SKM-1 treated with dmso at 0.1 percent for 144 hours (cell line): ENCODE results near the gene RPN2.

Experiments used
- DNase-seq: peaks from one replicate; lab custom pipeline; 2025; ENCODE audit not compliant: unreplicated experiment; lab: John Stamatoyannopoulos, UW

RPN2 gene

DNA sequence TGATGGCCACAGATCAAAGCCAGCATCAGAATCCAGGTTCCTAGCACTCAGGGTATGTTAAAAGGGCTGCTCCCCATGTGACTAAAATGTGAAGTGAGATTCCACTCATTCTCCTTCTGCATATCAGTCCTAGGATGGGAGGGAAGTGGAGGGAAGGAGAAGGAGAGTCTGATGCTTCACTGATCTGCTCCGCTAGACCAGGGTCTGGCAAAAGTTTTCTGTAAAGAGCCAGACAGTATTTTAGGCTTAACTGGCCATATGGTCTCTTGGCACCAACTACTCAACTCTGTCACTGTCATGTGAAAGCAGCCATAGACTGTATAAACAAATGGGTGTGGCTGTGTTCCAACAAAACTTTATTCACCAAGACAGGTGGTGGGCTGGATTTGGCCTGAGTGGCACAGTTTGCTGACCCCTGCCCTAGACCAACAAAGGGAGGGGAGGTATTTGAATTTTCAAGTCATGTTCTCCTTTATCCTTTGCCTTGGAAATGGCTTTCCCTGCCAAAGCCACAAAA, 59.9 kb downstream of the RPN2 start:
- no peak for DNase-seq

GRCh38 chr20:37240337-37241067, 61.4 kb downstream of the RPN2 start:
- DNase-seq: no peak

DNA sequence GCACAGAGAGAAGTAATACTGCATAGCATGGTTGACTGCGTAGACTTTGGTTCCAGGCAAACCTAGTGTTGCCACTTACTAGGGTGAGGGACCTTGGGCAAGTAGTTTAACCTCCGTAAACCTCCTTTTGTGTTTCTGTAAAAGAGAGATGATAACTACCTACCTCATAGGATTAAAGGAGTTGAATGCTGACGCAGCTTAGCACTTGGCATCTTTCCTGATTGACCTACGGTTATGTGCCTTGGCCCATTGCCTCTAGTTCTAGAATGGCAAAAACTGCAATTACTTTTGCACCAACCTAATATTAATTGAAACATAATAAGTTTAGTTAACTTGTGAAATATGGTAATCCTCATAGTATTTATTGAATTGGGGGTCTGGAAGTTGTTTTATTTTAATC, 63.4 kb downstream of the RPN2 start:
- DNase-seq: no peak

DNA sequence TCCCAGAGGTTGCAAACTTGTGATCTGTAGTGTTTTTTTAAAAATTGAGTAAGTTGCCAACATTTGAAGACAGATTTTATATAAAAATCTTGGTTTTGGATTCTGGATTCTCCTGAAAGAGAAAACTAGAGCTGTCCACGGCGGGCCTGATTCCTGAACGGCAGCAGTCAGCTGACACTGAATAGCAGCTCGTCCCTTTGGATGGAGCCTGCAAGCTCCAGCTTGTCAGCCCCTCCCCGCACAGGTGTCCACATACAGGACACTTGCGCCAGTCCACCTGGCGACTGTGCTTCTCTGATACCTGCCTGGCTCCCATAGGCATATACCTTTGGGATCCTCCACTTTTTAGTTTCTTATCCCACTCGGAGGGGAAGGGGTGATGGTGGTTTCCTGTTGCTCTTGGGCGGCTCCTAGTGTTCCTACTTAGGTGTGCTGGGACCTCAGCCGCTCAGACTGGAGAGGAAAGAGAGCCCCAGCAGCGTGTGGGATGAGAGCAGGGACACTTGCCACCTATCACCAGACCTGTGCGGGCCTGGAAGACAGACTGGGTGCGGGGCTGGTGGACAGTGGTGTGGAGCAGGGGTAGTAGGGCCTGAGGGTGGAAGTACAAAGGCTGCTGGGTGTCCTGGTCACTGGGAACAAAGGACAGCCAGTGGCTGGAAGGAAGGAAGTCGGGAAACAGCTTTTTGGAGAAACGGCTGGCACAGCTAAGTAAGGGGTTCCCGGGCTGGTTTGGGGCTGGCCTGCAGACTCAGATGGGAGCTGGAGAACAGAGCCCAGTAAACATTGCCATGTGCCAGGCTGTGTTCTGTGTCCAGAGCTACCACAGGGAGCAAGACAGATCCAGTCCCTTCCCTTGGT, 64.2 kb downstream of the RPN2 start:
- no peak for DNase-seq

- no peak for DNase-seq
These were observed 64.9 kb downstream of the RPN2 start for GRCh38 chr20:37243937-37244571.

- DNase-seq: no peak
These were observed 65.4 kb downstream of the RPN2 start for GRCh38 chr20:37244572-37244957.

DNA sequence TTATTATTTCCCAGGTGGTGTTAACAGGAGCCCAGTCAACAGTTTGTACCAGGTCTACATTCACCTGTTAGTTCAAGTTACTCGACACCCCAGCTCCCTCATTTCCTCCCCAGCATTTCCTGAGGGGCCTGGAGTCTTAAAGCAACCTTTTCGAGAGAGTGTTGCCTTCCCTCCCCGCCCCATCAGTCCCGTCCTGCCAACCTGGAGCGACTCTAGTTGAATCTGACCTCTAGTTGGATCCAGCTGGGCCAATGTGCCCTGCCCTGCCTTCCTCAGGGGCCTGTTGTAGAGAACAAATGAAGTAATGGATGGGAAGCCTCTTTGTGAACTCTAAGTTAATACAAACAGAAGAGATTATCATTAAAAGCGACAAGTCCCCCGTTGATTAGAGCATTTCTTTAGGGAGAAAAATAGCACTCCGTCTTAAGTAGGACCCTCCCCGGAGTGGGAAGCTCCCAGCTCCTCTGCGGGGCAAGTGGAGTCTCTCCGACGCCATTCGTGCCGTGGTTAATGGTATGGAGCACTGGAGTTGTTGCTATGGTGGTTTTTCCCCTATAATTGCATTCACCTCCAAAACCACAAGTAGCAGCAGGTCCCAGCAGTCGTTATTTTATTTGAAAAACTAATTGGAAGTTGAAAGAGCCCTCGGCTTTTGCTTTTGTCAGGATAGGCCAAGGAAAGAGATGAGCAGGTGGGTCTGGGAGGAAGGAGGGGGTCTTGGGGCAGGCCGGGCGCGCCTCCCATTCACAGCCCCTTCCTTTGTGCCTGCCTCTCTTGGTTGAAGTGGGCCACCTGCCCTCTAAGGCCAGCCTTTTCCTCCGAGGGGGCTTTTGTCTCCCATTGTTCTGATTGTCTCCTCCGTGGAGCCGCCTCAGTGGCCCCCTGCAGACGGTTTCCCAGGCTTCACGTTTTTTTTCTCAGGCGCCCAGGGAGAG, 66.4 kb downstream of the RPN2 start:
- no peak for DNase-seq

DNA sequence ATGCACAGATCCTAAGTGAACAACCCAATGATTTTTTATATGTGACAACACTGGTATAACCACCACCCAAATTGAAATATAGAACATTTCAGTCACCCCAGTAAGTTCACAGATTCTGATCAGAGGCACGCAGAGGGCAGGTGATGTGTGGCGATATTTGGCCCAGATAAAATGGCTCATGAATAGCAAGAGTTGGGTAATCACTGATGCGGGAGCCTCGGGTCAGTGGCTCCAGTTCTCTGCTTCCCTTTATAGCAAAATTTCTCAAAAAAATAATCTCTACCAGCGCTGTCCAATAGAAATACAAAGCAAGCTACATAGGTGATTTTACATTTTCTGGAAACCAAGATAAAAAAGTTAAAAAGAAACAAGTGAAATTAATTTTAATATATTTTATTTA, 67.6 kb downstream of the RPN2 start:
- no peak for DNase-seq

DNA sequence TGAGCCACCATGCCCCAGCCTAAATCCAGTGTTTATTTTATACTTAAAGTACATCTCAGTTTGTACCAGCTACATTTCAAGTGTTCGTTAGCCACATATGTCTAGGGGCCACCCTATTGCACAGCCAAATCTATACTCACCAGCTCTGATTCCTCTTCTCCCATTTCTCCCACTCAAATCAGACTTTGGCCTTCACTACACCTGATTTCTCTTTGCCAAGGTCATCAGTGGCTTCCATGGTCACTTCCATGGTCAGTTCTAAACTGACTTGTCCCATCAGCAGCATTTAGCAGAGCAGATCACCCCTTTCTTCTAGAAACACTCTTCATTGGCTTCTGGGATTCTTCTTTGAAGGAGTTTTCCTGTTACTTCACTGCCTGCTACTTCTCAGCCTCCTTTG, 68.4 kb downstream of the RPN2 start:
- DNase-seq: no peak

- DNase-seq: no peak
These were observed 70.2 kb downstream of the RPN2 start for GRCh38 chr20:37249304-37249703.

DNA sequence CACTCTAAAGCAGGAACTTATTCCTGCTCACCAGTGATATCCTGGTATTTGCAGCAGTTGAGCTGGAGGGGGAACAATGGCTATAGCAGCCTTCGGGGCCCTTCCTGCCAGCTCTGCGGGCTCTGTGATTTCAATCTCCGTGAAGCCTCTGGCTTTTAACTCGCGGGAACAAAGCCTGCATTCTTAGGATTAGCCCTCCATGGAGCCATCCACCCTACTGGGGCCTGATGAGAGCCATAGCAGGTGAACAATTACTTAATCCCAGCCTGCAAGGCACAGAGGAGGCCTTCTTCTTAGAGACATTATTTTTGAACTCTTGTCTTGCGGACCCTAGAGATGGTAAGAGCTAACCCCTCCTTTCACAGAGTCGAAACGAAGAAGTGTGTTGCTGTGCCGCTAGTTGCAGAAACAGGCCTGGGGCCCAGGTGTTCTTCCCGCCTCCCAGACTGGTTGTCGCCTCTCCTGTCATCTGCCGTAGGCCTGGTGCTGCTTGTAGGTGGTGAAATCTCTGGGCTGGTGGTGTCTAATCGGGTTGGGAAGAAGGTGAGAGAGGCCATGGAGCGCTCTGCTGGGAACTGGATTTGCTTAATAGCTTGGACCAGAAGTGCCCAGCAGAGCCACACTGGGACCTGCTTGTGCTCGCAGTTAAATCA, 72.8 kb downstream of the RPN2 start:
- no peak for DNase-seq

GRCh38 chr20:37253087-37253486, 74.0 kb downstream of the RPN2 start:
- no peak for DNase-seq

DNA sequence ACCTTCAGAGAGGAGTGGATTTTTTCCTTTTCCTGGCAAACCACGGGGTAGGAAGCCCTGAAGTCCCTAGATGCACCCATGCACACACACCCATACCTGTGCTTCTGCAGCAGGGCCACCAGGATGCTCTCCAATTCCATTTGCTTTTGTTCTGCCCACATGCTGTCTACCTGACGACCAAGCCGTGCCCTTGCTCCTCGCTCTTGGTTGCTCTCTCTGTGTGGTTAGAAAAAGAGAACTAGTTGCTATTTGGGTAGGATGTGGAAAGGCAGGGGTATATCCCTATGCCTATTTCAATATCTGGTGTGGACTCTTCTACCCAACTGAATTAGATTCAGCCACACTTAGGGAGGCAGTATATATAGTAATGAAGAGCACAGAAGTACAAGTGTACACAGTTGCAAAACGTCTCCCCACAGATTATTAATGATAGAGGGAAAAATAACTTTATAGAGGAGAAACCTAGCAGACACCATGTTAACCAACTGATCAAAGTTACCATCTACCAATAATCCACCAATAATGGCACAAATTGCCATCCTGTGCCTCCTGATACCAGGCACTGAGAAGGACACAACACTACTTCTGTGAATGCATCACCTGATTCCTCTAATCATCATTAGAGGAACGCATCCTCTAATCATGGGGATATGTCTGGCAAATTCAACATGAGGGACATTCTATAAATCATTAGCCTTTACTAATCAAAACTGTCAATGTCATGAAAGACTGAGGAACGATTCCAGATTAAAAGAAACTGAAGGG, 75.2 kb downstream of the RPN2 start:
- peak; percentile 33 for DNase-seq

DNA sequence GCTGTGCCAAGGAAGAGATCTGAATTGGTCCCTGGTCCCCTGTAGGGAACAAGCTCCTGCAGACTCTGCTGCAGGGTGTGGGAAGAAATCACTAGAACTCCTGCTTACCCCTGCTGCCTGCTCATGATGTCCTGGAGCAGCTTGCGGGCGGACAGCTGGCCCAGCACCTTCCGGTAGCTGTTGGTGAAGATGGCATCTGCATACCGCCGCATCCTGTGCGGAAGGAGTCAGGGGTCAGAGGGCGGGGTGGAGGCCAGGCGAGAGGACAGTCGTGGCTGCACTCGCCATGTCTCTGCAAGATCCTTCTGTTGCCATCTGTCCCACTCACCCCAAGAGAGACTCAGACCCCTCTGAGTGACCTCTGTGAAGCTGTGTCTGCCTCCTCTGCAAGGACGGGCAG, 77.2 kb downstream of the RPN2 start:
- no peak for DNase-seq

- DNase-seq: no peak
These were observed 78.4 kb downstream of the RPN2 start for GRCh38 chr20:37257530-37257929.

- DNase-seq: no peak
These were observed 78.9 kb downstream of the RPN2 start for GRCh38 chr20:37257988-37258387.

DNA sequence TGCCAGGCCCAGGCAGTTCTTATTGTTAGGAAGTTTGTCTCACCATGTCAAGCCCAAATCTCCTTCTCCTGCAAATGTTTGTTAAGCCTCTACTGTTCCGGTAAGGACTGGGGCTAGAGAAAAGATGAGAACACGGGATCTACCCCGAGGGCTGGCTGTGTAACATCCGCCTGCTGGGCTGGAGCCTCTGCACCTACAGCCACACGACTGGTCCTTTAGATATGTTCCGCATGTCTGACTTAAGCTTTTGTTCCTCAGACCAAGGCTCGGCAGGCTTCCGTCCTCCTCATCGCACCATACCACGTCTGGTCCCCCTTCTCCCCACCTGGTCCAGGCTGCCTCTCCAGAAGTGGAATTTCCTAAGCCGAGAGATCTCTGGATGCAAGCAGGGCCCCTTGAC, 79.9 kb downstream of the RPN2 start:
- DNase-seq: no peak

- no peak for DNase-seq
These were observed 80.7 kb downstream of the RPN2 start for GRCh38 chr20:37259865-37260264.

- DNase-seq: no peak
These were observed 81.8 kb downstream of the RPN2 start for GRCh38 chr20:37260923-37261322.
